A549 (cell line): ENCODE results near the gene NXPH4. TPM values are rescaled to one million over a fixed set of nuclear protein-coding genes. Genes with fewer than 3 reads are reported as not detected.

Experiments used
- ATAC-seq, 2 experiments: fragments of 200-7000 bp in 1 of 2; fragments of >200 bp in 1 of 2; cut with Nextera tagmentation in 1 of 2; cut with Tn5 transposase in 1 of 2; 3 replicates each; pipeline versions ENCODE4 v1.8.0 to v1.9.1; 2018 to 2020; ENCODE audit warnings: mild to moderate bottlenecking in 1 of 2, moderate library complexity in 1 of 2
- CTCF ChIA-PET: fragments of 300-600 bp; sonication (Branson Sonifier 250); formaldehyde crosslinking; extraction: SDS; loops from one replicate; lab custom pipeline; 2021; ENCODE audit warnings: antibody characterized with exemption, inconsistent platforms; lab: Yijun Ruan, JAX
- POLR2A ChIA-PET: fragments of 350-600 bp; formaldehyde crosslinking; extraction: SDS; loops from one replicate; lab custom pipeline; 2021; ENCODE audit warnings: antibody characterized with exemption, inconsistent platforms; lab: Yijun Ruan, JAX
- DNase-seq, 2 experiments: peaks; one replicate each; pipeline versions ENCODE4 v3.0.0 to v3.0.0-alpha.2; 2011 to 2016; ENCODE audit warnings: low read depth in 1 of 2, low spot score in 1 of 2
- FAIRE-seq: peaks from 2 replicates; lab custom pipeline; 2011; peaks lifted over from hg19 to GRCh38; lab: Jason Lieb, UNC
- H3K27ac ChIP-seq, 2 experiments: fragments of >200 bp; sonication (Bioruptor Twin); formaldehyde crosslinking; 3 replicates each; pipeline ENCODE4 v1.5.1; 2016 to 2017
- H3K4me1 ChIP-seq: fragments of >200 bp; sonication (Bioruptor Twin); formaldehyde crosslinking; 3 replicates; pipeline ENCODE4 v1.6.1; 2016
- H3K4me2 ChIP-seq: fragments of >200 bp; sonication (Bioruptor Twin); formaldehyde crosslinking; 3 replicates; pipeline ENCODE4 v1.6.1; 2016
- H3K4me3 ChIP-seq: fragments of >200 bp; sonication (Bioruptor Twin); formaldehyde crosslinking; 3 replicates; pipeline ENCODE4 v1.5.1; 2016
- H3K9me3 ChIP-seq: fragments of >200 bp; sonication (Bioruptor Twin); formaldehyde crosslinking; 3 replicates; pipeline ENCODE4 v1.6.1; 2016
- CBX2 ChIP-seq: fragments of 200-600 bp; sonication (generic); IDR thresholded peaks from 2 replicates; pipeline ENCODE4 v1.6.1; 2016; ENCODE audit warnings: low read depth, mild to moderate bottlenecking, borderline replicate concordance
- CBX8 ChIP-seq: fragments of 200-600 bp; sonication (generic); IDR thresholded peaks from 2 replicates; pipeline ENCODE4 v1.6.1; 2016
- CHD2 ChIP-seq: fragments of 150-350 bp; IDR thresholded peaks from 2 replicates; pipeline ENCODE4 v1.6.1; 2014; ENCODE audit warnings: low read length; ENCODE audit not compliant: partially characterized antibody
- EHF ChIP-seq: fragments of 250-450 bp; sonication (Bioruptor Pico); IDR thresholded peaks from 2 replicates; pipeline ENCODE4 v1.5.0; 2020; ENCODE audit warnings: mild to moderate bottlenecking
- EHMT2 ChIP-seq: fragments of 200-600 bp; sonication (generic); IDR thresholded peaks from 2 replicates; pipeline ENCODE4 v1.6.1; 2016; ENCODE audit warnings: antibody characterized with exemption, low read depth, mild to moderate bottlenecking, moderate library complexity
- EP300 ChIP-seq, 2 experiments: fragments of >200 bp; sonication (Bioruptor Twin); formaldehyde crosslinking; IDR thresholded peaks; 2 replicates in 1 of 2; 3 replicates in 1 of 2; pipeline ENCODE4 v1.6.1; 2016 to 2017
- ESRRA ChIP-seq: fragments of 150-350 bp; IDR thresholded peaks from 2 replicates; pipeline ENCODE4 v1.6.1; 2014; ENCODE audit warnings: mild to moderate bottlenecking, low read length, borderline replicate concordance
- FOXS1 ChIP-seq: fragments of 250-450 bp; sonication (Bioruptor Pico); IDR thresholded peaks from 2 replicates; pipeline ENCODE4 v1.5.0; 2020; ENCODE audit warnings: mild to moderate bottlenecking, moderate library complexity
- GATA3 ChIP-seq: IDR thresholded peaks from 2 replicates; pipeline ENCODE4 v1.6.1; 2012; ENCODE audit warnings: borderline replicate concordance
- HEYL ChIP-seq: fragments of 250-450 bp; sonication (Bioruptor Pico); IDR thresholded peaks from 2 replicates; pipeline ENCODE4 v1.8.0; 2021; ENCODE audit warnings: mild to moderate bottlenecking, moderate library complexity
- JUN ChIP-seq, 2 experiments: fragments of >200 bp; sonication (Bioruptor Twin); formaldehyde crosslinking; IDR thresholded peaks; 2 replicates in 1 of 2; 3 replicates in 1 of 2; pipeline ENCODE4 v1.6.1; 2016 to 2017
- JUNB ChIP-seq: fragments of >200 bp; sonication (Bioruptor Twin); formaldehyde crosslinking; IDR thresholded peaks from 2 replicates; pipeline ENCODE4 v1.6.1; 2016
- KDM5A ChIP-seq: fragments of 200-600 bp; sonication (generic); IDR thresholded peaks from 2 replicates; pipeline ENCODE4 v1.6.1; 2016; ENCODE audit warnings: antibody characterized with exemption, mild to moderate bottlenecking
- MAFK ChIP-seq: fragments of 450-650 bp; IDR thresholded peaks from 2 replicates; pipeline ENCODE4 v1.6.1; 2014; ENCODE audit not compliant: partially characterized antibody
- NR3C1 ChIP-seq: fragments of >200 bp; sonication (Bioruptor Twin); formaldehyde crosslinking; IDR thresholded peaks from 3 replicates; pipeline ENCODE4 v1.6.1; 2017
- PHF8 ChIP-seq: fragments of 200-600 bp; sonication (generic); IDR thresholded peaks from 2 replicates; pipeline ENCODE4 v1.6.1; 2016; ENCODE audit warnings: low read depth, mild to moderate bottlenecking, antibody characterized with exemption, moderate library complexity, borderline replicate concordance
- POLR2A ChIP-seq: IDR thresholded peaks from 2 replicates; pipeline ENCODE4 v1.6.1; 2012; ENCODE audit warnings: mild to moderate bottlenecking, low read length
- RARB ChIP-seq: fragments of 250-450 bp; sonication (Bioruptor Pico); IDR thresholded peaks from 2 replicates; pipeline ENCODE4 v1.8.0; 2021; ENCODE audit warnings: mild to moderate bottlenecking, moderate library complexity
- RCOR1 ChIP-seq: fragments of 150-350 bp; IDR thresholded peaks from 2 replicates; pipeline ENCODE4 v1.6.1; 2014; ENCODE audit warnings: antibody characterized with exemption, low read length, low read depth
- RFX5 ChIP-seq: fragments of 450-650 bp; IDR thresholded peaks from 2 replicates; pipeline ENCODE4 v1.7.1; 2014; ENCODE audit warnings: antibody characterized with exemption, mild to moderate bottlenecking, moderate library complexity
- SREBF2 ChIP-seq: fragments of 450-650 bp; IDR thresholded peaks from 2 replicates; pipeline ENCODE4 v1.6.1; 2014; ENCODE audit warnings: mild to moderate bottlenecking, moderate library complexity
- TFCP2L1 ChIP-seq: fragments of 250-450 bp; sonication (Bioruptor Pico); IDR thresholded peaks from 2 replicates; pipeline ENCODE4 v1.5.0; 2021; ENCODE audit warnings: mild to moderate bottlenecking
- ZFP36 ChIP-seq: fragments of 450-650 bp; IDR thresholded peaks from 2 replicates; pipeline ENCODE4 v1.6.1; 2014; ENCODE audit warnings: borderline replicate concordance; ENCODE audit not compliant: partially characterized antibody
- ZNF302 ChIP-seq: fragments of 250-450 bp; sonication (Bioruptor Pico); IDR thresholded peaks from 2 replicates; pipeline ENCODE4 v1.9.0; 2021; ENCODE audit warnings: inconsistent platforms, mild to moderate bottlenecking, moderate library complexity
- ZSCAN20 ChIP-seq: fragments of 250-450 bp; sonication (Bioruptor Pico); IDR thresholded peaks from 2 replicates; pipeline ENCODE4 v1.8.0; 2022; ENCODE audit warnings: mild to moderate bottlenecking, moderate library complexity
- WGBS: methylation state at CpG from one replicate; pipeline ENCODE4 v1.1.6; 2017; ENCODE audit errors: missing lambda C conversion rate; 5-methylcytosine and 5-hydroxymethylcytosine counted together
- polyA plus RNA-seq, 4 experiments: library from polyadenylated mRNA; depleted of rRNA in 3 of 4; stranded (reverse); fragments of >200 nt; fragmentation: RNase III in 1 of 4; extraction: RNeasy Plus Mini Kit Qiagen cat#74134 plus additional on column Dnase treatment in 1 of 4; gene quantifications; 2 replicates in 3 of 4; 3 replicates in 1 of 4; pipeline ENCODE4 v1.2.3, GENCODE V29; 2011 to 2017
- TF ChIP-seq, protein P1 (sequence below): IDR thresholded peaks from 2 replicates; pipeline ENCODE4 v1.6.1; 2012
- TF ChIP-seq, protein P2 (sequence below): fragments of >200 bp; sonication (Bioruptor Twin); formaldehyde crosslinking; IDR thresholded peaks from 2 replicates; pipeline ENCODE4 v1.6.1; 2016
- TF ChIP-seq, protein P3 (sequence below): IDR thresholded peaks from 2 replicates; pipeline ENCODE4 v1.6.1; 2012; ENCODE audit warnings: low read depth, borderline replicate concordance
- TF ChIP-seq, protein P4 (sequence below): fragments of 250-450 bp; sonication (Bioruptor Pico); IDR thresholded peaks from 2 replicates; pipeline ENCODE4 v1.5.0; 2021; ENCODE audit warnings: mild to moderate bottlenecking, moderate library complexity, borderline replicate concordance

NXPH4 gene
- polyA plus RNA-seq, 2 of the 4 experiments (the other 2 are of a cell fraction), result 0.52 to 3.5 TPM

DNA sequence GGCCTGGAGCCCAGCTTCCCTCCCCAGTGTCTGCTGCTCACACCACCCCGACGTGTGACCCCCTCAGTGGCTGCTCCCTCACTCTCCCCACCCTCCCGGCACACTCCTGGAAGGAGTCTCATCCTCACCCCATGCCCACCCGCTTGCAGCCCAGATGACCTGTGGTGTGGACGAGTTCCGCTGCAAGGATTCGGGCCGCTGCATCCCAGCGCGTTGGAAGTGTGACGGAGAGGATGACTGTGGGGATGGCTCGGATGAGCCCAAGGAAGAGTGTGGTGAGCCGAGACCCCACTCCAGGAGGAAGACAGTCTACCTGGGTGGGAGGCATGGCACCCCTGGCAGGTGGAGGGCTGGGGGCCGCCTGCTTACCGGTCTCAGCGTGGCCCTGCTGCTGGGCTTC lies 15.0 kb upstream of the NXPH4 start:
- H3K27ac ChIP-seq, result no peak overlapping the region
- DNase-seq, result no peak
- FAIRE-seq, result no peak
- ChIA-PET CTCF (interaction anchor here (0.9 to 2.8 kb wide), 4 partner anchors 12 to 42 kb away, joined by 3 to 17 read pairs (median 4); no protein-coding TSS in a partner anchor), POLR2A (no interaction called here)
- TF ChIP-seq RARB (CRISPR knock-in tag) (no peak), GATA3 (no peak), ZSCAN20 (no peak), RCOR1 (no peak)
- ATAC-seq, result no peak
- no peaks in the 10 kb centered on the region for H3K9me3 ChIP-seq
- no peaks in the 10 kb centered on the region for H3K4me1 ChIP-seq
- no peak overlapping the region for H3K4me2 ChIP-seq
- H3K4me3 ChIP-seq, result no peak overlapping the region
- 83% methylated on average over 16 of the region's 16 CpGs for WGBS

DNA sequence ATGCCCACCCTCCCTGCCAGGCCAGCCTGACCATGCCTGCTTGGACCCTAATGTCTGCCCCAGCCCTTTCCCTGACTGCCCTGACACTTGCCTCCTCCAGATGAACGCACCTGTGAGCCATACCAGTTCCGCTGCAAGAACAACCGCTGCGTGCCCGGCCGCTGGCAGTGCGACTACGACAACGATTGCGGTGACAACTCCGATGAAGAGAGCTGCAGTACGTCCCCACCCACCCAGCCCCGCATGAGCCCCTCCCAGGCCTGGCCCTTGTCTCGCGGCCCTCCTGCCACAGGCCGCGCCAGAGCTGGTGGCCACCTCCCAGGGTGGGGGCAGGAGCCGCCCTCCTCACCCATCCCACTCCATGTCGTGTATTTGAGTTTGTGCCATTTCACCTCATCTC lies 14.3 kb upstream of the NXPH4 start:
- no peak overlapping the region for H3K4me2 ChIP-seq
- 90% methylated on average over 12 of the region's 19 CpGs for WGBS
- no peak for ATAC-seq
- H3K27ac ChIP-seq, result no peak overlapping the region
- H3K4me3 ChIP-seq, result no peak overlapping the region
- no peak for FAIRE-seq
- DNase-seq, result no peak
- TF ChIP-seq ESRRA (no peak), JUNB (no peak), NR3C1 (no peak), EP300 (IDR thresholded peaks at IDR 0.05) (no peak)
- ChIA-PET POLR2A (no interaction called here), CTCF (interaction anchor here (0.9 to 2.8 kb wide), 5 partner anchors 11 to 90 kb away, joined by 3 to 17 read pairs (median 4); partner anchors contain the start of gene STAT6)
- no peaks in the 10 kb centered on the region for H3K9me3 ChIP-seq
- H3K4me1 ChIP-seq, result no peaks in the 10 kb centered on the region

DNA sequence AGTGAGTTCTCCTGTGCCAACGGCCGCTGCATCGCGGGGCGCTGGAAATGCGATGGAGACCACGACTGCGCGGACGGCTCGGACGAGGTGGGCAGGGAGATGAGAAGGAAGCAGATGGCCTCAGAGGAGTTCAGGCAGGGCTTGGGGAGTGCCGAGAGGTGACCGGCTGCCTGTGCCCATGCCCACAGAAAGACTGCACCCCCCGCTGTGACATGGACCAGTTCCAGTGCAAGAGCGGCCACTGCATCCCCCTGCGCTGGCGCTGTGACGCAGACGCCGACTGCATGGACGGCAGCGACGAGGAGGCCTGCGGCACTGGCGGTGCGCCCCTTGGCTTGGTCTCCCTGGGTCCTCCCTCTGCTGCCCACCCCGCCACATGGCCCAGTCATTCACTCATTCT lies 13.4 kb upstream of the NXPH4 start:
- H3K4me1 ChIP-seq, result no peaks in the 10 kb centered on the region
- H3K4me3 ChIP-seq, result no peak overlapping the region
- H3K9me3 ChIP-seq, result no peaks in the 10 kb centered on the region
- DNase-seq (no peak), FAIRE-seq (no peak), ATAC-seq (no peak)
- no peak overlapping the region for H3K4me2 ChIP-seq
- ChIA-PET CTCF (interaction anchor here (2.8 kb wide), 1 partner anchor 10 kb away, joined by 17 read pairs; no protein-coding TSS in a partner anchor), POLR2A (no interaction called here)
- no peak overlapping the region for H3K27ac ChIP-seq
- no peak for TF ChIP-seq SREBF2
- TF ChIP-seq PHF8, result no peak
- TF ChIP-seq ZNF302 (CRISPR knock-in tag), result no peak
- no peak for TF ChIP-seq JUN (IDR thresholded peaks at IDR 0.05)
- TF ChIP-seq EHMT2, result no peak
- TF ChIP-seq GATA3, result no peak
- TF ChIP-seq FOXS1 (CRISPR knock-in tag), result no peak
- TF ChIP-seq, protein P1, sequence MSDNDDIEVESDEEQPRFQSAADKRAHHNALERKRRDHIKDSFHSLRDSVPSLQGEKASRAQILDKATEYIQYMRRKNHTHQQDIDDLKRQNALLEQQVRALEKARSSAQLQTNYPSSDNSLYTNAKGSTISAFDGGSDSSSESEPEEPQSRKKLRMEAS, result no peak
- no peak for TF ChIP-seq CBX2
- TF ChIP-seq, protein P2, sequence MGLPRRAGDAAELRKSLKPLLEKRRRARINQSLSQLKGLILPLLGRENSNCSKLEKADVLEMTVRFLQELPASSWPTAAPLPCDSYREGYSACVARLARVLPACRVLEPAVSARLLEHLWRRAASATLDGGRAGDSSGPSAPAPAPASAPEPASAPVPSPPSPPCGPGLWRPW, result no peak
- no peak for TF ChIP-seq CHD2
- no peak for TF ChIP-seq RARB (CRISPR knock-in tag)
- no peak for TF ChIP-seq TFCP2L1 (CRISPR knock-in tag)
- no peak for TF ChIP-seq RFX5
- TF ChIP-seq, protein P3, sequence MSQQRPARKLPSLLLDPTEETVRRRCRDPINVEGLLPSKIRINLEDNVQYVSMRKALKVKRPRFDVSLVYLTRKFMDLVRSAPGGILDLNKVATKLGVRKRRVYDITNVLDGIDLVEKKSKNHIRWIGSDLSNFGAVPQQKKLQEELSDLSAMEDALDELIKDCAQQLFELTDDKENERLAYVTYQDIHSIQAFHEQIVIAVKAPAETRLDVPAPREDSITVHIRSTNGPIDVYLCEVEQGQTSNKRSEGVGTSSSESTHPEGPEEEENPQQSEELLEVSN, result no peak
- TF ChIP-seq POLR2A, result no peak
- TF ChIP-seq KDM5A, result no peak
- no peak for TF ChIP-seq JUNB
- no peak for TF ChIP-seq EHF (CRISPR knock-in tag)
- WGBS, result 94% methylated on average over 28 of the region's 28 CpGs

DNA sequence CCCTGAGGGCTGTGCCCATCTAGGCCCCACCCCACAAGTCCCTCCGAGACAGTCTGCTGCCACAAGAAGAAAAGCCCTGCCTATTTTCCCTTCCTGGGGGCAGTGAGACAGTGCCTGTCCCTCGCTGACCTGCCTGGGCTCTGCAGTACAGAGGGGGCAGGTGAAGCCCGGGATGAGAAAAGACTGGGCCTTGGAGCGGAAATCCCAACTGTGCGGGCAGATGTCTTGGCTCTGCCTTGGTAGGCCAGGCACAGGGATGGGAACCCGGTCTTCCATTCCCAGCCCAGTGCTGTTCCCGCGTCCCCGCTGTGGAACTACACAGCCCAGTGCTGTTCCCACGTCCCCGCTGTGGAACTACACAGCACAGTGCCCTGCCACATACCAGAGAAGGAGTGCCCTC lies 12.8 kb upstream of the NXPH4 start:
- Histone ChIP-seq H3K4me3 (no peak overlapping the region), H3K4me2 (no peak overlapping the region), H3K4me1 (no peaks in the 10 kb centered on the region), H3K9me3 (no peaks in the 10 kb centered on the region), H3K27ac (no peak overlapping the region)
- FAIRE-seq (no peak), DNase-seq (no peak), ATAC-seq (no peak)
- CTCF ChIA-PET, result no interaction called here
- WGBS, result 79% methylated on average over 11 of the region's 11 CpGs
- TF ChIP-seq, protein P4, sequence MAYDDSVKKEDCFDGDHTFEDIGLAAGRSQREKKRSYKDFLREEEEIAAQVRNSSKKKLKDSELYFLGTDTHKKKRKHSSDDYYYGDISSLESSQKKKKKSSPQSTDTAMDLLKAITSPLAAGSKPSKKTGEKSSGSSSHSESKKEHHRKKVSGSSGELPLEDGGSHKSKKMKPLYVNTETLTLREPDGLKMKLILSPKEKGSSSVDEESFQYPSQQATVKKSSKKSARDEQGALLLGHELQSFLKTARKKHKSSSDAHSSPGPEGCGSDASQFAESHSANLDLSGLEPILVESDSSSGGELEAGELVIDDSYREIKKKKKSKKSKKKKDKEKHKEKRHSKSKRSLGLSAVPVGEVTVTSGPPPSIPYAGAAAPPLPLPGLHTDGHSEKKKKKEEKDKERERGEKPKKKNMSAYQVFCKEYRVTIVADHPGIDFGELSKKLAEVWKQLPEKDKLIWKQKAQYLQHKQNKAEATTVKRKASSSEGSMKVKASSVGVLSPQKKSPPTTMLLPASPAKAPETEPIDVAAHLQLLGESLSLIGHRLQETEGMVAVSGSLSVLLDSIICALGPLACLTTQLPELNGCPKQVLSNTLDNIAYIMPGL (CRISPR knock-in tag), result no peak
- TF ChIP-seq CBX8, result no peak
- no peak for TF ChIP-seq EHMT2
- TF ChIP-seq, protein P3, result no peak
- no peak for TF ChIP-seq JUN (IDR thresholded peaks at IDR 0.05)
- TF ChIP-seq HEYL (CRISPR knock-in tag), result no peak
- no peak for TF ChIP-seq ESRRA
- TF ChIP-seq MAFK, result no peak
- TF ChIP-seq ZFP36, result no peak
- TF ChIP-seq RFX5, result no peak
- POLR2A ChIA-PET, result no interaction called here
